ENCODE data around the gene VIT.

VIT gene

GRCh38 chr2:36807223-36807886 lies 110.8 kb downstream of the VIT start:
- no peak overlapping the region for H3K4me3 ChIP-seq
- TF ChIP-seq CTCF (IDR thresholded peaks at IDR 0.05): no peak
- no peaks in the 10 kb centered on the region for H3K27me3 ChIP-seq

GRCh38 chr2:36808386-36809068 lies 112.0 kb downstream of the VIT start:
- no peak overlapping the region for H3K4me3 ChIP-seq
- DNase-seq: no peak
- intact Hi-C loops (cut with DNase I; ENCODE audit: low total_unique reads): no loop called here
- TF ChIP-seq CTCF (IDR thresholded peaks at IDR 0.05): no peak
- no peaks in the 10 kb centered on the region for H3K36me3 ChIP-seq
- no peaks in the 10 kb centered on the region for H3K9me3 ChIP-seq
- no peaks in the 10 kb centered on the region for H3K27me3 ChIP-seq
- H3K27ac ChIP-seq: no peak overlapping the region
- H3K4me1 ChIP-seq: no peaks in the 10 kb centered on the region

More at GRCh38 chr2:36807223-36807886, 110.8 kb downstream of the VIT start:
- Histone ChIP-seq H3K4me1 (no peaks in the 10 kb centered on the region), H3K9me3 (no peaks in the 10 kb centered on the region), H3K36me3 (no peaks in the 10 kb centered on the region), H3K27ac (no peak overlapping the region)
- no peak for DNase-seq
- intact Hi-C loops (cut with DNase I; ENCODE audit: low total_unique reads): no loop called here

GRCh38 chr2:36809069-36809445 lies 112.5 kb downstream of the VIT start:
- DNase-seq: no peak
- Histone ChIP-seq H3K27me3 (no peaks in the 10 kb centered on the region), H3K27ac (no peak overlapping the region), H3K4me1 (no peaks in the 10 kb centered on the region), H3K36me3 (no peaks in the 10 kb centered on the region), H3K4me3 (no peak overlapping the region), H3K9me3 (no peaks in the 10 kb centered on the region)
- TF ChIP-seq CTCF (IDR thresholded peaks at IDR 0.05): no peak
- intact Hi-C loops (cut with DNase I; ENCODE audit: low total_unique reads): no loop called here

- Histone ChIP-seq H3K4me1 (no peaks in the 10 kb centered on the region), H3K9me3 (no peaks in the 10 kb centered on the region)
Measured at GRCh38 chr2:36811071-36811470, 114.6 kb downstream of the VIT start.

GRCh38 chr2:36812196-36812595 lies 115.7 kb downstream of the VIT start:
- intact Hi-C loops (cut with DNase I; ENCODE audit: low total_unique reads): no loop called here
- Histone ChIP-seq H3K27ac (no peak overlapping the region), H3K36me3 (no peaks in the 10 kb centered on the region), H3K9me3 (no peaks in the 10 kb centered on the region), H3K4me3 (no peak overlapping the region), H3K4me1 (no peaks in the 10 kb centered on the region), H3K27me3 (no peaks in the 10 kb centered on the region)
- DNase-seq: no peak
- no peak for TF ChIP-seq CTCF (IDR thresholded peaks at IDR 0.05)

More at GRCh38 chr2:36811071-36811470, 114.6 kb downstream of the VIT start:
- H3K36me3 ChIP-seq: no peaks in the 10 kb centered on the region
- DNase-seq: no peak
- TF ChIP-seq CTCF (IDR thresholded peaks at IDR 0.05): no peak
- H3K27ac ChIP-seq: no peak overlapping the region
- intact Hi-C loops (cut with DNase I; ENCODE audit: low total_unique reads): no loop called here
- H3K27me3 ChIP-seq: no peaks in the 10 kb centered on the region
- no peak overlapping the region for H3K4me3 ChIP-seq
